C4-2B (cell line): Measurements from ENCODE around the gene TMEM179.

Experiments
- CTCF ChIP-seq: fragments of 450-650 bp; conservative IDR thresholded peaks from 2 replicates; pipeline ENCODE4 v1.5.1; 2017; ENCODE audit warnings: mild to moderate bottlenecking
- ZFX ChIP-seq: fragments of 450-650 bp; IDR thresholded peaks from 2 replicates; pipeline ENCODE4 v1.6.1; 2017

GRCh38 chr14:104593241-104593701 lies 11.3 kb downstream of the TMEM179 start:
- no peak for TF ChIP-seq CTCF
- no peak for TF ChIP-seq ZFX
